GM19467 (cell line): Measurements from ENCODE around the gene OXCT2.

ENCODE experiments used
- ATAC-seq: cut with Tn5 transposase; IDR thresholded peaks from one replicate; pipeline ENCODE4 v1.9.1; 2021; ENCODE audit warnings: mild to moderate bottlenecking, moderate library complexity; ENCODE audit not compliant: unreplicated experiment

The OXCT2 gene

DNA sequence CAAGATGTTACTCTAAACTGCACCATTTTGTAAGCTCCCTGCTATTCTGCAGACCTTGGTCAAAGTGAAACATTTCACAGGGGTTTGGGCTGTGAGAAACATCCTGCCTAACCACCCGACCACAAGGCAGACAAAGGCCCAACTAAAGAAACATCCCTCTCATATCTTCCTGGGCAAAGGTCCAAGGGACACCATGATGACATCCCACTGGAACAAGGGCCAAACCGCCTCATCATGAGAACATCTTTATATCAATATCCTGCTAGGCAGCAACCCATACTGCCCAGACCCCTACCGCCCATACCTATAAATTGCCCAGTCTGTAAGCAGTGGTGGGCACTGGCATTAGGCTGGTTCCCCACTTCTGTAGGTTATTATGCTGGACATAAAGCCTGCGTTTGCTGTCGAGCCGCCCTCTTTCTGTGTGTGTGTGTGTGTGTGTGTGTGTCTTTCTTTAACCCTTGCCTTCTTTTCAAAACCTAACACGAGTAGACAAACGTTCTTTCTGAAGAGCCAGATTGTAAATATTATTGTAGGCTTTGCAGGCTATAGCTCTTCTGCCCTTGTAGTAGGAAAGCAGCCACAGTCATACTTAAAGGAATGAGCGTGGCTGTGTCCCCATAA lies 33.5 kb downstream of the OXCT2 start:
- ATAC-seq: no peak

DNA sequence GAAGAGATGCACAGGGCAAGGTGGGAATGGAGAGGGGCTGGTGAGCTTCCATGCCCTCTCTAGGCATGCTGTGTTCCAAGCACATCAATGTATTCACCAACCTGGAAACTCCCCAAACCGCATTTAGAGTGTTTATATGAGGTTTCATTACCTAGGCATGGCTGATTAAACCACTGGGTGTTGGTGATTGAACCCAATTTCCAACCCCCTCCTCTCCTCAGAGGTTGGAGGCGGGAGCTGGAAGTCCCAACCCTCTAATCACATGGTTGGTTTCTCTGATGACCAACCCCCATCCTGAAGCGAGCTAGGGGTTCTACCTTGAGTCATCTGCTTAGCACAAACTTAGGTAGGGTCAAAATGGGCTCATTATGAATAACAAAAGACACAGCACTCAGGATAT lies 35.4 kb downstream of the OXCT2 start:
- no peak for ATAC-seq

DNA sequence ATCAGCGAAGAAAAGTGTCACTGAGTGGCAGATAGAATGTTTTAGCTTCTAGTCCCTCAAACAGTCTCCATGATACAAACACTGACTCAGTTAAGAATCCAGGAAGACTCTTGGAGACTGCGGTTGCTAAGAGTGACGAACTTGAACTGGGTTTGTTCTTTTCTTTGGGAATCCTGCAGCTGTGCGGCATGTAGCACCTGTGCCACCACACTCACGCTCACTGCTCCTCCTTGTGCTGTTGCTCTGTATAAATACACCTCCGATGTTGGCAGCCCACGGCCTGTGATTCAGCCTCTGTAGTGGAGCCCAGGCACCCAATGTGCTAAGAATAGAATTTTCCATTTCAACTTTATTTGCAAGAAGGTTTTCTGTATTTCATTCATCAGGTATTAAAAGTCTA lies 38.0 kb downstream of the OXCT2 start:
- no peak for ATAC-seq

DNA sequence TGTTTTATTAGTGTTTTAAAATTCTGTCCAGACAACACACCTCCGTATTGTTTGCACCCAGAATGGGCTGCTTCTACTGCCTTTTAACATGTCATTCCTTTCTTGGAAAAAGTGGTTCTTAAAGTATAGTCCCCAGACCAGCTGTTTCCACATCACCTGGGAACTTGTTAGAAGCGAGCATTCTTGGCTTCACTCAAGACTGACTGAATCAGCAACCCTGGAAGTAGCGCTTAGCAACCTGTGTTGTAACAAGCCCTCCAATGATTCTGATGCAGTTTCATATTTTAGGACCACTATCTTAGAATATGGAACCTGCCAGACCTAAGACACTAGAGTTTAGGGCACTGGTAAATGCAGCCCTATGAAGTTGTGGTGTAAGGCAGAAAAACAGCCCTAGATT lies 38.4 kb downstream of the OXCT2 start:
- no peak for ATAC-seq

DNA sequence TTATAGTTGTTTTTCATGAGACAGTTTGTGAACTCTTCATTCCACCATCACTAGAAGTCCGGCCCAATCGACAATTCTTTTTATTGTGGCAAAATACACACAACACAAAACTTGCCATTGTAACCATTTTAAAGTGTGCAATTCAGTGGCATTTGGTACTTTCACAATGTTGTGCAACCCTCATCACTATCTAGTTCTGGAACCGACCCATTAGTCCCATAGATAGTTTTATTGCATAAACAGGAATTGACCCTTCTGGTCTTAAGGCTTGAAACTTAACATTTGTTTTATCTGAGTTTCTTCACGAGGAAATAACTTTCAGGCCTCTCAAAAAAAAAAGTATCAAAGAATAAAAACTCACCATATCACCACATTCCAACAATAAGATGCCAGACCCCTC lies 41.3 kb downstream of the OXCT2 start:
- ATAC-seq: no peak

DNA sequence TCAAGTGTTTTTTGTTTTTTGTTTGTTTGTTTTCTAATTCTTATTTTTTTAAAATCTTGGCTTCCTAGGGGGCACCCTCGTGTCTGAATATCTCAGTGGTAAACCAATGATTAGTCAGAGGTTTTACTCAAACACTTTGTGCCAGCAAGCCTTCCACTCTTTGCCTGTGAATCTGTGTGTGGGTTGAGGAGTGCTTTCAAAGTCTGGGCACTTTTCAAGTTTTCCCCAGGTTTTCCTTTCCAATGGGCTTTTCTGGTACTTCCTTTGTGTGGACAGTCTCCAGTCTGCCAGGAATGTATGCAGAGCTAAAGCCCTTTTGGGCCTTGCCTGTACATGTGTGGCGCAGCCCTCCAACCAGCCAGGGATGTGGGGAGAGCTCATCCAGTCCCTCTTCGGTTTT lies 42.1 kb downstream of the OXCT2 start:
- ATAC-seq: no peak

DNA sequence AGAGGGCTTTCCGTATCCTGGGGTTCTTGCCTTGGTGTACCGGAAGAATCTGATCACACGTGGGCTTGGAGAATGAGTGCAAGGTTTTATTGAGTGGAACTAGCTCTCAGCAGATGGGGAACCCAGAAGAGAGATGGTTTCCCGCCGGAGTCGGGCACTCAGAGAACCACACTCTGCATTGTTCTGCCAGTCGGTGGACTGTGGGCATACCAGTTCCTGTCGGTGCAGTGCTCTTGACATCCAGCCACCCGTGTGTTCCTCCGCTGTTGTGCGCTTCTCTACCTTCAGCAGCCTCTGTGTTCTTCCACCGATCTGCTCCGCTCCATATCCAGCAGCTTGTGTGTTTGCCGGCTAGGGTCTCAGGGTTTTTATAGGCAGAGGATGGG lies 43.2 kb downstream of the OXCT2 start:
- ATAC-seq: no peak

DNA sequence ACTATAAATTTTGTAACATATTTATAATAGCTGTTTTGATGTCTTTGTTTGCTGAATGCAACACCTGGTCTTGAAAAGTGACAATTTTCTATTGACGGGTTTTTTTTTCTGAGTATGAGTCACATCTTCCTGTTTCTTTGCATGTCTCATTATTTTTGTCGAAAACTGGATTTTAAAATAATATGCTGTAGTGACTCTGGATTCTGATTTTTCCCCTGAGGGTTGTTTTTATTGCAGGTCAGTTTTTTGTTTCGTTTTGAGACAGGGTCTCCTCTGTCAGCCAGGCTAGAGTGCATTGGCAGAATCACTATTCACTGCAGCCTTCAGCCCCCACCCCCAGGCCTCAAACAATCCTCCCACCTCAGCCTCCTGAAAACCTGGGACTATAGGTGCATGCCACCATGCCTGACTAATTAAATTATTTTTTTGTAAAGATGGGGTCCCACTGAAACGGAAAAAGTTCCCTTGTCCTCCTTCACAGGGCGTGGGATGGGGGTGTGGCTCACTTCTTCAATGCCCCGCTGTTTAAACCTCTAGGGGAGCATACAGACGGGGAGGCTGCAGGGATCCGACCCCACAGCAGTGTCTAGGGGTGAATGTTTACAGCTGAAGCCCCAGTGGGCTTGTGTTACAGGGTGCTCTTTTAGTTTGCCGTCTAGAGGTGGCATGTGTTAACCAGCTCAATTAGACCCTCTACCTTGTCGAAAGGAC lies 43.8 kb downstream of the OXCT2 start:
- no peak for ATAC-seq

DNA sequence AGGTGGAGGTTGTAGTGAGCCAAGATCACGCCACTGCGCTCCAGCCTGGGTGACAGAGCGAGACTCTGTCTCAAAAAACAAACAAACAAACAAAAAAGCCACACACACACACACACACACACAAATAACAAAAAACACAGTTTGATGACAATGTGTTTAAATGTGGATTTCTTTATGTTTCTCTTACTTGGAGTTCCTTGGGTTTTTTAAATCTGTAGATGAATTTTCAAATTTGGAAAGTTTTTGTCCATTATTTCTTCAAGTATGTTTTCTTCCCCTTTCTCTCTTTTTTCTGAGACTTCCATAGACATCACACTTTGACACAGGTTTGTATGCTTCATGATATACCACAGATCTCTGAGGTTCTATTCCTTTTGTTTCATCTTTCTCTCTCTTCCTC lies 44.5 kb downstream of the OXCT2 start:
- no peak for ATAC-seq

DNA sequence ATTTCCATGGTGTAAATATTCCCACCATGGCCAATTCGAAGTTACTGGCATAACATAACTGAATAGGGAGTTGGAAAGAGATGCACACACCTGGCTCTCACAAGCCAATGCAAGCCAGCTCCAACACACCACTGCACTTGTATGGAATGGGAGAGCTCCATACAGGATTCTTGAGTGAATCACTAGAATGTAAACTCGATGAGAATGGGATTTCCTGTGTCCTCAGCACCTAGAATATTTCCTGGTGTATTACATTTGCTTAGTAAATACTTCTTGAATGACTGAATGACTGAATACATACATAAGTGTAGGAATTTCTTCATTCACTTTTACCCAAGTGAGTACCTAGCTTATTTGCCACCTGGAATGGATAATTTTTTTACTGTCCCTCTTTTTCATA lies 48.7 kb downstream of the OXCT2 start:
- ATAC-seq: no peak

DNA sequence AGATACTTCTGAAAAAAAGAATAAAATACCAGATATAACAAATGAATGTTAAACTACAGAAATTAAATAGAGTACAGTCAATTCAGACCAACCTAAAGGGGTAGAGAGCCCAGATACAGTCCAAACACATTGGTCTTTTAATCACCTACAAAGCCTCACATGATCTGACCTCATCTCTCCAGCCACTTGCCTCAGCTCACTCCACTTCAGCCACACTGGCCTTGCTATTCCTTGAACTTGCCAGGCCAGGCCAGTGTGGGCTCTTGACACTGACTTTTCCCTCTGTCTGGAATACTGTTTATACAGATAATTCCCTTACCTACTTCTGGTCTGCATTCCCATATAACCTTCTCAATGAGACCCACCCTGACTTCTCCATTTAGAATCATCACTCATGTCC lies 49.5 kb downstream of the OXCT2 start:
- no peak for ATAC-seq

DNA sequence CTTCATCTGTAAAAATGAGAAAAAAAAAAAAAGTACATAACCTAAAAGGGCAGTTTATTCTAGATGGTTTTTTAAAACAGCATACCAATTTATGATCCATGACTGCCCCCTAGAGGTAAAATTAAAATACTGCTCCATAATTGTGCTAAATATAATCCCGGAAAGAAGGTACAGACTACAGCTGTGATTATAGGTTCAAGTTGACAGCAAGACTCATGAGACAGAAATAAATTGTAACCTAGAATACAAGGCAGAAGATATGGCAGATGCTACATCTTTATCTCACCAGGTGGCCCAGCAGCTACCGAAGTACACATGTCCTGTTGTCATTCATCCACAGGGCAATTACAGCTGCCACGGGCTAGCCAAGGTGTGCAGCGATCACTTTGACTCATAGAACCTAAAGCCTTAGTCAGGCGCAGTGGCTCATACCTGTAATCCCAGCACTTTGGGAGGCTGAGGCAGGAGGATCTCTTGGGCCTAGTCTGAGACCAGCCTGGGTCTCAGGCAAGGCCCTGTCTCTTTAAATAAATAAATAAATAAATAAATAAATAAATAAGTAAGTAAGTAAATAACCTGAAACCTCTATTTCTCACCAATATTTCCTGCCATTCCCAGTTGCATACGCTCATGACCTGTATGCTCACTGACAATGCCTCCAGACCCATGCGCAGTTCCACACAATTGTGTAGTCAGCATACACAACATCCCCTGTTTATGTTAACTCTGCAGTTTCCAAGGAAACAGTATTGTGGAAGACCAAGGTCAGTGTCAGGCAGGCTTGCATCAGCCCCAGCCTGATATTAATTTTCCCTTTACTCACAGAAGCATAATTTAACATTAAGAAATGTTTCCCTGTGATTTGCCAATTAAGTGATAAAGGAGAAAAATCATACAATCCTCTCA lies 50.8 kb downstream of the OXCT2 start:
- no peak for ATAC-seq
